Non-pigmented ciliary epithelial cell (primary cell): ENCODE results near the gene FOXO6.

Source experiments
- DNase-seq: peaks from one replicate; pipeline ENCODE4 v3.0.0-alpha.2; 2010; ENCODE audit warnings: low read depth

The FOXO6 gene

DNA sequence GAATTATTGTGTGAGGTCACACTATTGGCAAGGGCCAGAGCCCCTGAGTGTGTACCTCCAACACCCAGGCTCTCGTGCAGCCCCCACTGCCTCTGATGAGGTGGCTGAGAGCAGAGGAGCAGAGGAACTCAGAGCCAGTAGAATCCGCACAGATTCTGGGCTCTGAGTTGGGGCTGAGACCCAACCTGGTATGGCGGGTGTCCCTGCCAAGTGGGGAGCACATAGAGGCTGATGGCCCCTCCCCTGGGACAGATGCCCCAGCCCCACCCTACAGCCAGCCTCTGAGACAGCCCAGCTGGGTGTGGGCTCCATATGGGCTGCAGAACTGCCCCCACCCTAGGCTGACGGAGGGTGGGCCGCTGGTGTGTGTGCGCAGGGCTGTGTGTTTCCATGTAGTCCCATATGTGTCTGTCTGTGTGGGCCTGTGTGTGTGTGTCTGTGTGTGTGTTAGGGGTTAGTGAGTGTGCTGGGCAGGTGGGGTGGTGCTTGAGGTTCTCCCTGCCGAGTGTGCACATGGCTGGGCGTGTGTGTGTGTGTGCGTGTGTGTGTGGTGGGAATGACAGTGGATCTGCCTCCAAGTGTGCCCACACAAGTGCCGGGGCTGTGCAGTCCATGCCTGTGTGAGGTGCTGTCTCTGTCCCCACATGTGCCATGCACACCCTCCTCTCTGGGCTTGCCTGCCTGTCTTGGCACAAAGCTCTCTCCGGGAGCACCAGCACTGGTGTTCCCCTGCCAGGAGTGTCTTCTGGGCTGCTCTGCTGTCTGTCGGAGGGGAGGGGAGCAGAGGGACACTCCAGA is 24.4 kb downstream of the FOXO6 start:
- DNase-seq: no peak

DNA sequence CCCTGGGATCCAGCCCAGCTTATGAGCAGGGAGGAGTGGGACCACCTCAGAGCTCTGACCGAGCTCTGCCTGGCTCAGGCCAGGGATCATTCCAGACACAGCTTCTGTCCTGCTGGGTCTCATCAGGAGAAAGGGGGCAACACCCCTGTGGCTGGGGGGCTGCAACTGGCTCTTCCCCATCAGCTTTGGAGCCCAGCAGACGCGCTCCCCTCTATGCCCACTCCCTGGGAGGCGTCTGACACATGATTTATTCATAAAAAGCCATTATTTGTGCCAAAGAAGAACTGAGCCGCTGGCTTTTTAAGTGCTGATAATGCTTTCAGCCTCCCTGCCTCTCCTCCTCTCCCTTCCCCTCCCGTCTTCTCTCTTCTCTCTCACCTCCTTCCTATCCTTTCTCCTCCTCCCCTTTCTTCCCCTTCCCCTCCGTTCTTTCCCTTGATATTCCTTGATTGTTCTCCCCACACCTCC is 25.0 kb downstream of the FOXO6 start:
- no peak for DNase-seq

- DNase-seq: no peak
Observed at GRCh38 chr1:41387667-41388091, 26.4 kb downstream of the FOXO6 start.

GRCh38 chr1:41388510-41388909 is 27.3 kb downstream of the FOXO6 start:
- DNase-seq: no peak

- DNase-seq: no peak
Observed at GRCh38 chr1:41389009-41389408, 27.8 kb downstream of the FOXO6 start.

GRCh38 chr1:41390166-41390565 is 28.9 kb downstream of the FOXO6 start:
- DNase-seq: no peak

DNA sequence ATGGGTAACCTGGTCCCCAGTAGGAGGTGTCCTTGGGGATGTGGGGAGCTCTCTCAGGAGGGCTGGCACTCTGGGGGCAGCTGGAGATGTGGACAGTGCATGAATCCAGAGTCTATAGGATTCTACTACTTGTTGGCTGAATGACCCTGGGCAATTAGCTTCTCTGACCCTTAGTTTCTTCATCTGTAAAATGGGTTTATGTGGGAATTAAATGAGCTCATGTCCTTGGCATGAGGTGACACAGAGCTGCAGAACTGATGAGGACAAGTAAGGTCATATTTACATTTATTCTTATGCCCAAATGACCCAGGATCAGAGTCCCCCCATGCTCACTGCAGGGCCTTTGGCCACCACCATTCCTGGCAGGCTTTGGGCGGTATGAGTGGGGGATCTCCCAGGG is 29.3 kb downstream of the FOXO6 start:
- DNase-seq: no peak

DNA sequence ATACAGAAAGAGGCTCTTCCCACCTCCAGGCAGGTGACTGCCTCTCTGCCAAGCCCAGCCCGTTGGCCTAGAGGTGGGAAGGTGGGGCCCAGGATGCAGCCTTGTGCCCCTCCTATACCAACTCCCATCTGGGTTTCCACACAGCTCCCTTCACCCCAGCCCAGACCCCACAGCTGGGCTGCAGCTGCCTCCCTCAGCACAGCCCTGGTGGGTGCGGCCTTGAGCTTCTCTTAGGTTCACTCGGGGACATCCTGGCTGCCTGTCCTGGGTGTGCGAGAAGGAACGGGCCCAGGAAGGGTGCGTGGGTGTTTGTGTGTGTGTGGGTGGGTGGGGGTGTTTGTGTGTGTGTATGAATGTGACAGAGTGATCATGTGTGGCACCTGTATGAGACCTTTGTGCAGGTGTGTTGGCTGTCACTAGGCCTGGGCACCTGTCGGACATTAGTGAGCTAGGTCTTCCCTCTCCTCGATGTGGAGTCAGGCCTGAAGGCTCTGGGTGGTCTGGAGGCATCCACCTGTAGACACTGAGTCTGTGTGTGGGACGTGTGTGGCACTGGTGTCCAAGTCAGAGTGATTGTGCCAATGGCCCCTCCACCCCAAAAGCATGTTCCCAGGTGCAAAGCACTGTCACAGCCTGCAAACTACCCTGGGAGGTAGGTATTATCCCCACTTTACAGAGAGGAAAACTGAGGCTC is 30.7 kb downstream of the FOXO6 start:
- no peak for DNase-seq

DNA sequence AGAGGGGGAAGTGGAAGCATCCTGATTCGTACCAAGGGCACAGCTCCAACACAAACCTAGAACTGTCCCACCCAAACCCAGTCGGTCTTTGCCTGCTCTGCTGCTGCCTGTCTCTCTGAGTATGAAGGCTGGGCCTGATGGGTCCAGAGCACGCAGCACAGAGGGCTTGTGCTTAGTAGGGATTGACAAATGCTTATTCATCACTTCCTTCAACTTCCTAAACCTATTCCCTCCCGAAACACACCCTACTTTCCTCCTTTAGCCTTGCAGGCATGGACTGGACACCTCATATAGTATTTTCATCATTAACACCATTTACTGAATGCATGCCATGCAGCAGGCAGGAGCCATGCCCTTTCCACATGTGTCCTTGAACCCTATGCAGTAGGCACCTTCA is 31.3 kb downstream of the FOXO6 start:
- no peak for DNase-seq

DNA sequence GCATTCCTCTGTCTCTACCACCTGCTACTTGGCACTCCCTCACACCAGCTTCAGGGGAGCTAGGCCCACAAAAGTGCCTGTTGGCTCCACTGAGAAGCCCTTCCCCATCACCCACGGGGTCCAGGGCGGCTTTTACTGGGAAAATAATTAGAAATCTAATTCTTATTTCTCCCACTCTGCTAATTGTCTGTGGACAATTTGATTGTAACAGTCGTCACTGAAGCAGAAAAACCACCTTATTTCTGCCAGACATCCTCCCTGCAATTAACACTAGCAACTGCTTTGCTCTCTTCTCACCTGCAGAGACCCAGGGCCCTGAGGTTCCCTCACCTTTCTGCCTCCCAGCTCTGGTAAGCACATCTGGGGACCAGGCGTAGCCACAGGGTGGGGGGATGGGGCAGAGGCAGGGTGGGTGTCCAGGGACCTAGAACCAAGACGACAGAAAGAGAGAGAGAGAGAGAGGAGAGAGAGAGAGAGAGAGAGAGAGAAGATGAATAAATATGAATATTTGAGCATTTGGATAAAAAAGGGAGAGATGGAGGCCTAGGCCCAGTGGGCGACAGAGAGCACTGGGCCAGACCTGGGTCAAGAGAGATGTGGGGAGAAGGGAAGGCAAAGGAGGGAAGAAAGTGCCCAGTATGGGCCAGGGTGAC is 32.6 kb downstream of the FOXO6 start:
- DNase-seq: no peak

GRCh38 chr1:41394369-41394744 is 33.1 kb downstream of the FOXO6 start:
- no peak for DNase-seq

DNA sequence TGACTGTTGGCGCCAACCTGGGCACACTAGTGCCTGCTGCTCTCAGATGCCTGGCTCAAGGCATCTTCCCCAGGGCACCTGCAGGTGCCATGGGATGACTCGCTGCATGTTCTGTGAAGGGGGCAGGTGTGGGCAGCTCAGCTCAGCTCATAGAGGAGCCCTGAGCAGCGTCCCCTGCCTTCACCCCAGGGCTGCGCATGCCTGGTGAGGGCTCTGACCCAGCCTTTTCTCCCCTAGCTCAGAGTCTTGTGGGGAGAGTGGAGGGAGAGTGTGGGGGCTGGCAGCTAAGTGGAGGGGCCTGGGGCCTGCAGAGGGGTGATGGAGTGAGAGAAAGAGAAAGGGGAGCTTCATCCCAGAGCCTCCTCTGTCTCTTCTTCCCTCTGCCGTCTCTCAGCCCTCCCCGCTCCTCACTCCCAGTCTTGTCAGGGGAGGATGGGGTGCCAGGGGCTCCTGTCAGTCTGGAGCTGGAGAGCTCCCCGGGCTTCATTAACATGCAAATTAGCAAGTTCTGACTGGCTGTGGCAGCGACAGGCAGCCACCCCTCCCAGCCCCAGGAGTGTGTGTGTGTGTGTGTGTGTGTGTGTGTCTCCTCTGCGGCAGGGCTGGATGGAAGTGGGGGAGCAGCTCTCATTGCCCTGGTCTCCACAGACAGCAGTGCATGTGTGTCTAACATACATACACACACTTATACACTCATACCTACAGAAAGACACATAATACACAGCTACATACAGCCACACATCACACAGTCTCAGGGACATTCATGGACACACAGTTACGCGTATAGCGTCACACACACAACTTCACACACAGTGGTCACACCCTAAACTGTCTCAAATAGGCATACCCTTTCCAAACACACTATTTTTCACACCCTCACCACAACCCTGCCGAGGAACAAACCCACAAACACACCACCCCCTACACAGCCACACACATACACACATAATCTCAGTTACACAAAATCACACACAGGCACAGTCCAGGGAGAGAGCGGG is 34.0 kb downstream of the FOXO6 start:
- DNase-seq: no peak

GRCh38 chr1:41396084-41396483 is 34.9 kb downstream of the FOXO6 start:
- DNase-seq: no peak

- DNase-seq: no peak
Observed at GRCh38 chr1:41397020-41397419, 35.8 kb downstream of the FOXO6 start.

DNA sequence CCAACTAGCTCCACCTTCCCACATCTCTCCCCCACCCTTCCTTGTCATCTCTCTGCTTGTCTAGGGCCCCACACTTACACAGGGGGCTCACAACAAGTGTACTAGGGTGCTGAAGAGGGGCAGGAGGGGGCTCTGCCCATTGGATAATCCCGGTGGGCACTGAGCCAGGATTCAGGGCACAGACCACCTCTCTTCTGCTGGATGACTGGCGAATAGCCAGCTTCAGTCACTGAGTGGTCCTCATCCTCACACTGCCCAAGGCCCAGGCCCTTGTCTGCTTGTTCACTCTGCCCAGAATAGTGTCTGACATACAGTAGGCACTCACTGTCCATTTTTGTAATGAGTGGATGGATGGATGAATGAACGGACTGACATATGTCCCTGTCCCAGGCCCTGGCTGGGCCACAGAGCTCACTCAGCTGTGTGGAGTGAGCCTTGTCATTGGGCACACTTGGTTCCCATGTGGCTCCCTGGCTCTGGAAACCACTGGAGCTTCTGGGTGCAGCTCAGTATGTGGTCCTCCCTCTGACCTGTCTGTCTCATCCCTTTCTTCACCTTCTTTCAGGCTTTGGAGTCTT is 36.6 kb downstream of the FOXO6 start:
- DNase-seq: no peak

DNA sequence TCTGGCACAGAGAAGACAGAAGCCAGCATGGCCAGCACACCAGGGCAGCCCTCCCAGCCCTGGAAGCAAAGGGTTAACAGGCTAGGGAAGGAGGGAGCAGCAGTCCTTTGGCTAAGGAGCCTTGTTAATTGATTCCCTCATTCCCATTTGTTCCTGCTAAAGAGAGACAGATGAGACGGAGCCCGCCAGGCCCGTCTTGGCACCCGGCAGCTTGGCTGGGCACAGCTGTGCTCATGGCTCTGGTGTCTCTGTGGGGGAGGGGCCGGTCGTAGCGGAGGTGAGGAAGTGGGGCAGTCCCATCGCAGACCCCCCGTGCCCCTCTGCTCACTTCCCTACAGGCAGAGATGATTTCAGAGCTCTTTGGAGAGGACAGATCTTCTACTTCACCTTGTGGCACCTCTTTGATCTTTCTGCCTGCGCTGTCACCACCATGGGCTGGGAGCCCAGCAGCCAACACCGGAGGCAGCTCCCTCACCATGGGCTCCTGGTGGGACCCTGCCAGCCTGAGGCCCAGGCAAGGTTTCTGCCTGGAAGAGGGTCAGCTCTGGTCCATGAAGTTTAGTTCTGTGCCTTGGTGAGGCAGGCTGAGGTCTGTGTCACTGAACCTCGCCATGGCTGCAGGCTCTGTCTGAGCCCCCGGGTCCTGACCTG is 38.0 kb downstream of the FOXO6 start:
- no peak for DNase-seq

DNA sequence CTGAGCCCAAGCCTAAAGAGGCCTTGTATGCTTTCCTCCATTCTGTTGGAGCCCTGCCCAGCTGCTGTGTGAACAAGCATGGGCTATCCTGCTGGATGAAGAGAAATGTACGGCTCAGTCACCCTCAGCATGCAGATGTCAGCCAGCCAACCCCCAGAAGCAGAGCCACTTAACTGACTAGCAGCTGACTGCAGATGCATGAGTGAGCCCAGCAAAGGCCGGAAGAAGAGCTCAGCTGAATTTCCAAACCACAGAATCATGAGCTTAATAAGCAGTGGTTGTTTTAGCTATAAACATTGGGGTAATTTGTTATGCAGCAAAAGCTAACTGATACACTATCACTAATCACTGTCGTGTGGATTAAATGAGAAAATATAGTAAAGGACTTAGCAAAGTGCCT is 39.0 kb downstream of the FOXO6 start:
- no peak for DNase-seq

DNA sequence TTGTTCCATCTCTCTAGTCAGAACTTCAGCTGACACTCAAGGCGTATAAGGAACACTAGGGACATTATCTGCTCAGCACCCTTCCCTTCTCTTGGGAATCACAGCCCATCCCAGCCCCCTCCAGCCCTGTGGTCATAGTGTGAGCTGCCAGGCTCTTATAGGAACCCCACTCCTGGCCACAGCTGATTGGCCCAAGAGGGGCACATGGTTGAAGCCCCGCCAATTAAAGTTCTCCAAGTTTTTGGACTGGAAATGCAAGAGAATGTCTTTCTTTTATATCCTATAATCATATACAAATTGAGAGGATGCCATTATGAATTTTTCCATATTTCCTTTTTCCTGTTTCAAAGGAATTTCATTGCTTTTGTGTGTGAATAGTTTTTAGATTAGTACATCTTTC is 40.7 kb downstream of the FOXO6 start:
- no peak for DNase-seq

GRCh38 chr1:41404308-41404761 is 43.1 kb downstream of the FOXO6 start:
- no peak for DNase-seq

GRCh38 chr1:41407664-41408252 is 46.5 kb downstream of the FOXO6 start:
- DNase-seq: no peak
